GM19023 (cell line): Measurements from ENCODE around the gene TMEM272.

ENCODE experiments used
- ATAC-seq: cut with Tn5 transposase; IDR thresholded peaks from one replicate; pipeline ENCODE4 v1.9.1; 2021; ENCODE audit warnings: mild to moderate bottlenecking, moderate library complexity; ENCODE audit not compliant: unreplicated experiment

The TMEM272 gene

GRCh38 chr13:51856027-51856736 is 11.2 kb upstream of the TMEM272 start:
- no peak for ATAC-seq

GRCh38 chr13:51849145-51850101 is 4.4 kb upstream of the TMEM272 start:
- no peak for ATAC-seq

- no peak for ATAC-seq
These were observed 3.7 kb upstream of the TMEM272 start for GRCh38 chr13:51848674-51849073.

- no peak for ATAC-seq
These were observed 1.8 kb upstream of the TMEM272 start for GRCh38 chr13:51846756-51847155.

- no peak for ATAC-seq
These were observed 769 bp upstream of the TMEM272 start for GRCh38 chr13:51845574-51846318.

- ATAC-seq, result no peak
These were observed 1.4 kb downstream of the TMEM272 start for GRCh38 chr13:51843529-51843928.

GRCh38 chr13:51841732-51842131 is 3.2 kb downstream of the TMEM272 start:
- no peak for ATAC-seq

- ATAC-seq, result no peak
These were observed 4.1 kb downstream of the TMEM272 start for GRCh38 chr13:51840917-51841316.

GRCh38 chr13:51839711-51840540 is 5.1 kb downstream of the TMEM272 start:
- ATAC-seq, result no peak

- no peak for ATAC-seq
These were observed 6.6 kb downstream of the TMEM272 start for GRCh38 chr13:51838240-51838846.

- ATAC-seq, result no peak
These were observed 8.0 kb downstream of the TMEM272 start for GRCh38 chr13:51837016-51837415.

GRCh38 chr13:51834581-51835171 is 10.3 kb downstream of the TMEM272 start:
- no peak for ATAC-seq

- ATAC-seq, result no peak
These were observed 11.0 kb downstream of the TMEM272 start for GRCh38 chr13:51833980-51834379.

- peak; percentile 81 for ATAC-seq
These were observed 12.4 kb downstream of the TMEM272 start for GRCh38 chr13:51832471-51833152.

- ATAC-seq, result no peak
These were observed 13.5 kb downstream of the TMEM272 start for GRCh38 chr13:51831519-51831918.

GRCh38 chr13:51829568-51829899 is 15.4 kb downstream of the TMEM272 start:
- no peak for ATAC-seq

GRCh38 chr13:51828730-51829567 is 16.0 kb downstream of the TMEM272 start:
- no peak for ATAC-seq

- no peak for ATAC-seq
These were observed 17.7 kb downstream of the TMEM272 start for GRCh38 chr13:51827254-51827653.
